GM19035 (cell line): ENCODE results near the gene OR52D1.

Experiments
- ATAC-seq: cut with Tn5 transposase; IDR thresholded peaks from one replicate; pipeline ENCODE4 v1.9.1; 2021; ENCODE audit not compliant: unreplicated experiment

Gene OR52D1

GRCh38 chr11:5509803-5510202, 21.3 kb downstream of the OR52D1 start, which contains the start of gene UBQLN3:
UBQLN3 (minus strand) TSS chr11:5509957; CDS start chr11:5509558, 399 bp downstream.
- no peak for ATAC-seq

GRCh38 chr11:5514841-5515240, 26.4 kb downstream of the OR52D1 start:
- no peak for ATAC-seq

GRCh38 chr11:5516599-5516998, 28.1 kb downstream of the OR52D1 start, which contains the start of gene UBQLNL:
UBQLNL (minus strand) TSS chr11:5516699; CDS start chr11:5516441, 258 bp downstream.
- no peak for ATAC-seq

- ATAC-seq = no peak
Measured at GRCh38 chr11:5521540-5521939, 33.1 kb downstream of the OR52D1 start.

DNA sequence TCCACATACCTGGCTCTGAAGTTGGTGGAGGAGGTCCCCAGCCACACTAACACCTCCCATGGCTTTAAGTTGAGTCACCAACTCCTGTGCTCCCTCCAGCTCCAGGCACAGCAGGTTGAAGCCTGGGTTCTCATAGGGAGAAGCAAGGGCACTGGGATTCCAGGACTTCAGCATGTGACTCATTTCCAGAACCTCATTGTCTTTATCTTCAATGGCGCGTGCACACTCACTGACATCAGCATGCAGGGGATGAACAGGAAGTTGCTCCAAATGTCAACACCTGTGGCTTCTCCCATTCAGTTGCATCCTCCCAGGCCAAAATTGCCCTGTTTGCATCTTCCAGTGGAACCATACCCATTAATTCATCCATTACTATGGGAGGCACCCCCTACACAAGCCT, 33.8 kb downstream of the OR52D1 start:
- no peak for ATAC-seq

DNA sequence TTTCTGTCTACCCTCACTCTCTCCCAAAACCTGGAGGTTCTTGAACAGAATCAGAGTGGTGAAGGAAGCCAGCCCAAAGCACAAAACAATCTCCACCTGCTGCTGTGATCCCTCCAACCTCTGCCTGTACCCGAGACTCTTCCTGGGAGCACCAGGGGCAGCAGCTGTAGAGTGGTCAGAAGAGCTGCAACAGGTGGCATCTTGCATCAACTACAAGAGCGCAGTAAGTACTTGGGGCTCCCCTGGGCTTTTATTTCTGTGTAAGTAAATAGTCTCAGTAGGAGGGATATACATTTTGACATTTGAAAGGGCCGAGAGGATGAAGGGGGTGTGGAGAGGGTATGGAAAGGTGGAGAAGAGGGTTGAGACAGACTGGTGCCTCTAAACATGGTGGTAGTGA, 36.3 kb downstream of the OR52D1 start:
- no peak for ATAC-seq

- no peak for ATAC-seq
Measured at GRCh38 chr11:5527716-5528115, 39.2 kb downstream of the OR52D1 start.

GRCh38 chr11:5528495-5528894, 40.0 kb downstream of the OR52D1 start:
- ATAC-seq = no peak

DNA sequence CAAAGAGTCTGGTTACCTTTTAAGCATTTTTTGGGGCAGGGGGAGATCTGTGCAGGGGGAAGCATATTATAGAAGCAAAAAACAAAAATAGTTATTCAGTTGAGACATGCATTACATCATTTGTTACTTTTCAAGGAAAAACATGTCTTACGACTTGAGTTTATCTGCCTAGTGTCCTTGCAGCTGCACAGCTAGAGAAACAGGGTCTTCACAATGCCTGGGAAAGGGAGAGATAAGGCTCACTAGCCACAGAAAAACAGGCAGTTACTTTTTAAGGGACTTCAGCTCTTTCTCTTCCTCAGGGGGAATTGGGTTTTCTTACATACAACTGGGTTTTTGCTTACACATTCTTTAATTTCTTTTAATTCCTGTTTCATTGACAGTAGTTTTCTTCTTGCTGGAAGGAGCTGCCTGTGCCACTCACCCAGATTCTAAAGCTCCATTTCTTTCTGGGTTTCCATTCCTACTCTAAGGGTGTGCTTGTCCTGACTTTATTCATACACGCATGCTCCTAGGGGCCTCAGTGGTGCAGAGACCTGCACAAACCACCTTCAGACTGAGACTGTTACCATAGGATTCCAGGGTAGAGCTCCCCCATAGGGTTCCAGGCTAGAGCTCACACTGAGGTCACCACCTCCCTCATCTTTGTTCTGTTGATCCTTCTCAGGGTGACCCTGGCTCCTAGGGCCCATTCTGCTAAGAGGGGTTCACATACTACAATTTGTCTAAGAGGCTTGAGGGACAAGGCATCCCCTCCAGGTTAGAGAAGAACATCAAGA, 42.8 kb downstream of the OR52D1 start:
- no peak for ATAC-seq

DNA sequence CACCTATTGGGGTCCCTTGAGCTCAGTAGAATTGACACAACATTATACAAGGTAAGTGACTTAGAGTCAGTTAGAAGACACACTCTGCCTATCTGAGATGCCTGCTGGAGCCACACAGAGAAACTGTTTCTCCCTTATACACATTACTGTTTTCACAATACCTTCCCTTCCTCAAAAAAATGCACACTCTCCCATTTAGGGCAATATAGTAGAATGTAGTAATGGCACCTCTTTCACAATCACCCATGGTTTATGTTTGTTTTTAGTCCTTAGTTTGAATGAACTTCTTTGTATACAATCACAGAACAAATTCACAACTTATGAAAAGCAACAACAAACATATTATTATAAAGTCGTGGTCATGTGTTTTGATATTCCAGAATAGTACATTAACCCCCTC, 45.6 kb downstream of the OR52D1 start:
- no peak for ATAC-seq

DNA sequence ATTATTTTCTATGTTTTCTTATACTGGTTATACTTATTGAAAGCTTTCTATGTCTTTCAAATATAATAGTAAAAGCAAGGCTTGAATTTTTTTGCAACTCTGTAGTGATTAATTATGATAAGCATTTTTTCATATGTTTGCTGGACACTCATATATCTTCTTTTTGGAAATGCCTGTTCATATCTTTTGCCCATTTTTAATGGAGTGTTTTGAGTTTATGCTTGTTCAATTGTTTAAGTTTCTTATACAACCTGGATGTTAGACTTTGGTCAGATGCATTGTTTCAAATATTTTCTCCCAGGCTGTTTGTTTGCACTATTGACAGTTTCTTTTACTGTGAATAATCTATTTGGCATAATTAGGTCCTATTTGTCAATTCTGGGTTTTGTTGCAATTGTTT, 48.0 kb downstream of the OR52D1 start:
- ATAC-seq = no peak
